HEK293T (cell line): ENCODE results near the gene BTBD19.
"Not testable (repeated sequence)": the region's sequence is repeated elsewhere in the genome, so short reads cannot be mapped to it uniquely, and the experiment has no call there.

ENCODE experiments used
- CTCF ChIA-PET: fragments of 350-600 bp; formaldehyde crosslinking; extraction: SDS; loops from one replicate; lab custom pipeline; 2021; ENCODE audit warnings: antibody characterized with exemption, inconsistent platforms; lab: Yijun Ruan, JAX
- POLR2A ChIA-PET: fragments of 350-600 bp; formaldehyde crosslinking; extraction: SDS; loops from one replicate; lab custom pipeline; 2020; ENCODE audit warnings: antibody characterized with exemption, inconsistent platforms; lab: Yijun Ruan, JAX
- DNase-seq: peaks from one replicate; pipeline ENCODE4 v3.0.0; 2012; ENCODE audit warnings: mixed read lengths; ENCODE audit errors: extremely low spot score
- ARNT ChIP-seq: fragments of 450-650 bp; IDR thresholded peaks from 2 replicates; pipeline ENCODE4 v1.6.1; 2017; ENCODE audit warnings: mild to moderate bottlenecking
- BHLHE40 ChIP-seq: fragments of 450-650 bp; IDR thresholded peaks from 2 replicates; pipeline ENCODE4 v1.6.1; 2016; ENCODE audit warnings: mild to moderate bottlenecking, moderate library complexity, borderline replicate concordance
- CTBP1 ChIP-seq: fragments of 450-650 bp; IDR thresholded peaks from 2 replicates; pipeline ENCODE4 v1.6.1; 2016; ENCODE audit warnings: borderline replicate concordance
- ELF4 ChIP-seq: fragments of 450-650 bp; IDR thresholded peaks from 2 replicates; pipeline ENCODE4 v1.6.1; 2017; ENCODE audit warnings: antibody characterized with exemption
- FOXA1 ChIP-seq: fragments of 450-650 bp; IDR thresholded peaks from 2 replicates; pipeline ENCODE4 v1.6.1; 2016; ENCODE audit warnings: mild to moderate bottlenecking
- FOXK2 ChIP-seq: fragments of 450-650 bp; IDR thresholded peaks from 2 replicates; pipeline ENCODE4 v1.6.1; 2016; ENCODE audit warnings: mild to moderate bottlenecking
- FOXM1 ChIP-seq: fragments of 450-650 bp; IDR thresholded peaks from 2 replicates; pipeline ENCODE4 v1.6.1; 2017; ENCODE audit warnings: mild to moderate bottlenecking, borderline replicate concordance
- HDGF ChIP-seq: fragments of 450-650 bp; IDR thresholded peaks from 2 replicates; pipeline ENCODE4 v1.6.1; 2017; ENCODE audit warnings: antibody characterized with exemption, borderline replicate concordance
- L3MBTL2 ChIP-seq: fragments of 450-650 bp; conservative IDR thresholded peaks from 2 replicates; pipeline ENCODE4 v1.6.1; 2016; ENCODE audit warnings: mild to moderate bottlenecking
- LEF1 ChIP-seq: fragments of 450-650 bp; IDR thresholded peaks from 2 replicates; pipeline ENCODE4 v1.6.1; 2017; ENCODE audit warnings: mild to moderate bottlenecking, borderline replicate concordance
- NFRKB ChIP-seq: fragments of 450-650 bp; IDR thresholded peaks from 2 replicates; pipeline ENCODE4 v1.6.1; 2016; ENCODE audit warnings: mild to moderate bottlenecking, moderate library complexity
- PKNOX1 ChIP-seq: fragments of 450-650 bp; IDR thresholded peaks from 2 replicates; pipeline ENCODE4 v1.6.1; 2016
- SP1 ChIP-seq: fragments of 450-650 bp; IDR thresholded peaks from 2 replicates; pipeline ENCODE4 v1.6.1; 2017
- SUZ12 ChIP-seq: fragments of 450-650 bp; IDR thresholded peaks from 2 replicates; pipeline ENCODE4 v1.6.1; 2016; ENCODE audit warnings: mild to moderate bottlenecking
- TARDBP ChIP-seq: fragments of 450-650 bp; IDR thresholded peaks from 2 replicates; pipeline ENCODE4 v1.6.1; 2016
- ZNF384 ChIP-seq: fragments of 450-650 bp; IDR thresholded peaks from 2 replicates; pipeline ENCODE4 v1.6.1; 2016

The BTBD19 gene

GRCh38 chr1:44811234-44811633 lies 2.9 kb downstream of the BTBD19 start:
- TF ChIP-seq FOXA1 (no peak), SP1 (no peak), LEF1 (no peak), FOXK2 (no peak), TARDBP (no peak)
- POLR2A ChIA-PET: interaction anchor here (7.5 kb wide), 1 partner anchor 9 kb away, joined by 137 read pairs; no protein-coding TSS in a partner anchor
- CTCF ChIA-PET: no interaction called here
- no peak for DNase-seq

GRCh38 chr1:44812822-44813543 lies 4.7 kb downstream of the BTBD19 start:
- TF ChIP-seq HDGF: no peak
- TF ChIP-seq NFRKB: no peak
- TF ChIP-seq ARNT: no peak
- no peak for TF ChIP-seq L3MBTL2
- no peak for TF ChIP-seq PKNOX1
- TF ChIP-seq CTBP1: no peak
- no peak for TF ChIP-seq SUZ12
- no peak for TF ChIP-seq ELF4
- no peak for TF ChIP-seq FOXK2
- TF ChIP-seq ZNF384: no peak
- no peak for TF ChIP-seq BHLHE40
- no peak for TF ChIP-seq FOXM1
- no peak for TF ChIP-seq TARDBP
- TF ChIP-seq LEF1: no peak
- TF ChIP-seq FOXA1: no peak
- TF ChIP-seq SP1: no peak
- POLR2A ChIA-PET: interaction anchor here (0.9 to 2.9 kb wide), 2 partner anchors 13 to 38 kb away, joined by 4 to 7 read pairs; partner anchors contain the start of gene PLK3
- no peak for DNase-seq
- CTCF ChIA-PET: no interaction called here

GRCh38 chr1:44815926-44816325 lies 7.6 kb downstream of the BTBD19 start:
- CTCF ChIA-PET, DNase-seq: not testable (repeated sequence)
- POLR2A ChIA-PET: interaction anchor here (0.9 to 1.2 kb wide), 2 partner anchors 16 to 40 kb away, joined by 3 read pairs; partner anchors contain the start of genes PLK3 and RPS8

- ChIA-PET CTCF (no interaction called here), POLR2A (interaction anchor here (1.6 to 6.8 kb wide), 3 partner anchors 9 to 96 kb away, joined by 8 to 137 read pairs (median 60); partner anchors contain the start of genes BTBD19, DYNLT4 and PLK3)
- DNase-seq: no peak
- TF ChIP-seq BHLHE40: no peak
- TF ChIP-seq ELF4: no peak
- TF ChIP-seq CTBP1: no peak
- no peak for TF ChIP-seq ZNF384
- TF ChIP-seq HDGF: no peak
- no peak for TF ChIP-seq TARDBP
- no peak for TF ChIP-seq ARNT
- no peak for TF ChIP-seq NFRKB
- TF ChIP-seq FOXA1: no peak
- no peak for TF ChIP-seq PKNOX1
- TF ChIP-seq L3MBTL2: no peak
- TF ChIP-seq SP1: no peak
- no peak for TF ChIP-seq FOXK2
- TF ChIP-seq SUZ12: no peak
- no peak for TF ChIP-seq FOXM1
- no peak for TF ChIP-seq LEF1
Measured at GRCh38 chr1:44817307-44817706, 9.0 kb downstream of the BTBD19 start.

GRCh38 chr1:44817771-44818495 lies 9.6 kb downstream of the BTBD19 start:
- DNase-seq: no peak
- ChIA-PET POLR2A (interaction anchor here (1.6 to 6.8 kb wide), 3 partner anchors 9 to 96 kb away, joined by 8 to 137 read pairs (median 60); partner anchors contain the start of genes BTBD19, DYNLT4 and PLK3), CTCF (interaction anchor here (0.7 kb wide), 1 partner anchor 25 kb away, joined by 3 read pairs; no protein-coding TSS in a partner anchor)
- TF ChIP-seq PKNOX1 (no peak), SP1 (no peak), TARDBP (no peak), BHLHE40 (no peak), FOXA1 (no peak), ARNT (no peak), ELF4 (no peak), NFRKB (no peak), SUZ12 (no peak), LEF1 (no peak), L3MBTL2 (no peak), HDGF (no peak), ZNF384 (no peak), FOXK2 (no peak), FOXM1 (no peak)
